H9 (cell line): ENCODE measurements around the gene AKNA. TPM values are rescaled to one million over a fixed set of nuclear protein-coding genes. Genes with fewer than 3 reads are reported as not detected.

Experiments used
- DNase-seq: peaks from one replicate; pipeline ENCODE4 v3.0.0-alpha.2; 2017
- H2AFZ ChIP-seq: one replicate; pipeline ENCODE4 v1.6.1; 2013; ENCODE audit warnings: mild to moderate bottlenecking, low read length, control low read depth, moderate library complexity
- H2AK5ac ChIP-seq: 2 replicates; pipeline ENCODE4 v1.6.1; 2013; ENCODE audit warnings: low read length, control low read depth, mixed read lengths; ENCODE audit not compliant: insufficient read length
- H2BK120ac ChIP-seq: one replicate; pipeline ENCODE4 v1.6.1; 2013; ENCODE audit warnings: low read depth, mild to moderate bottlenecking, low read length, control low read depth, inconsistent platforms; ENCODE audit not compliant: poor library complexity, severe bottlenecking
- H2BK12ac ChIP-seq: 2 replicates; pipeline ENCODE4 v1.6.1; 2013; ENCODE audit warnings: low read length, control low read depth, mixed read lengths, low read depth; ENCODE audit not compliant: insufficient read length
- H2BK15ac ChIP-seq: 2 replicates; pipeline ENCODE4 v1.6.1; 2013; ENCODE audit warnings: low read depth, low read length, control low read depth
- H2BK20ac ChIP-seq: one replicate; pipeline ENCODE4 v1.6.1; 2013; ENCODE audit warnings: low read depth, mild to moderate bottlenecking, low read length, control low read depth, inconsistent platforms; ENCODE audit not compliant: poor library complexity, severe bottlenecking
- H2BK5ac ChIP-seq: 2 replicates; pipeline ENCODE4 v1.6.1; 2013; ENCODE audit warnings: low read length, control low read depth, mixed read lengths; ENCODE audit not compliant: insufficient read length
- H3K14ac ChIP-seq: 2 replicates; pipeline ENCODE4 v1.6.1; 2013; ENCODE audit warnings: low read length, control low read depth; ENCODE audit not compliant: insufficient read depth
- H3K18ac ChIP-seq: 2 replicates; pipeline ENCODE4 v1.6.1; 2013; ENCODE audit warnings: low read depth, mild to moderate bottlenecking, mixed read lengths, low read length, control low read depth; ENCODE audit not compliant: insufficient read length
- H3K23ac ChIP-seq: 2 replicates; pipeline ENCODE4 v1.6.1; 2013; ENCODE audit warnings: low read length, control low read depth, mixed read lengths, low read depth; ENCODE audit not compliant: insufficient read length
- H3K23me2 ChIP-seq: 2 replicates; pipeline ENCODE4 v1.6.1; 2013; ENCODE audit warnings: low read depth, mild to moderate bottlenecking, mixed read lengths, low read length, control low read depth; ENCODE audit not compliant: insufficient read length, poor library complexity, severe bottlenecking
- H3K27ac ChIP-seq: 2 replicates; pipeline ENCODE4 v1.5.1; 2013; ENCODE audit warnings: low read length, control low read depth, mixed read lengths, low read depth; ENCODE audit not compliant: insufficient read length
- H3K27me3 ChIP-seq: 2 replicates; pipeline ENCODE4 v1.6.1; 2013; ENCODE audit warnings: low read length, control low read depth, inconsistent platforms; ENCODE audit not compliant: insufficient read depth
- H3K4ac ChIP-seq: 2 replicates; pipeline ENCODE4 v1.6.1; 2013; ENCODE audit warnings: low read depth, mild to moderate bottlenecking, control low read depth, inconsistent platforms, low read length, moderate library complexity
- H3K4me1 ChIP-seq: 2 replicates; pipeline ENCODE4 v1.6.1; 2013; ENCODE audit warnings: low read length, control low read depth, inconsistent platforms; ENCODE audit not compliant: insufficient read depth
- H3K4me2 ChIP-seq: 2 replicates; pipeline ENCODE4 v1.6.1; 2013; ENCODE audit warnings: low read length, control low read depth, mixed read lengths; ENCODE audit not compliant: insufficient read length, insufficient read depth
- H3K56ac ChIP-seq: 2 replicates; pipeline ENCODE4 v1.6.1; 2013; ENCODE audit warnings: low read depth, mild to moderate bottlenecking, mixed read lengths, low read length, control low read depth; ENCODE audit not compliant: insufficient read length
- H3K79me1 ChIP-seq: 2 replicates; pipeline ENCODE4 v1.6.1; 2013; ENCODE audit warnings: low read depth, mild to moderate bottlenecking, moderate library complexity, low read length, control low read depth, inconsistent platforms; ENCODE audit not compliant: insufficient read depth, poor library complexity, severe bottlenecking
- H3K79me2 ChIP-seq: 2 replicates; pipeline ENCODE4 v1.6.1; 2013; ENCODE audit warnings: low read length, control low read depth, inconsistent platforms; ENCODE audit not compliant: insufficient read depth
- H3K9ac ChIP-seq: 2 replicates; pipeline ENCODE4 v1.6.1; 2013; ENCODE audit warnings: low read length, control low read depth, mixed read lengths; ENCODE audit not compliant: insufficient read length; ENCODE audit errors: extremely low read depth
- H3K9me3 ChIP-seq: one replicate; pipeline ENCODE4 v1.6.1; 2013; ENCODE audit warnings: low read depth, low read length, inconsistent platforms; ENCODE audit not compliant: control insufficient read depth
- H3T11ph ChIP-seq: one replicate; pipeline ENCODE4 v1.6.1; 2013; ENCODE audit warnings: mild to moderate bottlenecking, low read length, control low read depth, inconsistent platforms
- H4K20me1 ChIP-seq: one replicate; pipeline ENCODE4 v1.6.1; 2013; ENCODE audit not compliant: control insufficient read depth, insufficient read length, insufficient read depth
- H4K5ac ChIP-seq: 2 replicates; pipeline ENCODE4 v1.6.1; 2013; ENCODE audit warnings: low read depth, mild to moderate bottlenecking, mixed read lengths, low read length, control low read depth; ENCODE audit not compliant: insufficient read length
- H4K8ac ChIP-seq: replicated peaks from 2 replicates; pipeline ENCODE4 v1.6.1; 2013; ENCODE audit warnings: low read length, control low read depth, mixed read lengths, low read depth; ENCODE audit not compliant: insufficient read length
- H4K91ac ChIP-seq: 2 replicates; pipeline ENCODE4 v1.6.1; 2013; ENCODE audit warnings: low read depth, mild to moderate bottlenecking, moderate library complexity, mixed read lengths, low read length, control low read depth; ENCODE audit not compliant: insufficient read length
- H3K27ac Mint-ChIP-seq, 3 experiments: 2 replicates in 2 of 3; 3 replicates in 1 of 3; pipeline ENCODE4 v1.8.0; 2020 to 2021; ENCODE audit warnings: mixed read lengths in 3 of 3, mild to moderate bottlenecking in 1 of 3, moderate library complexity in 1 of 3
- H3K27me3 Mint-ChIP-seq: 2 replicates; pipeline ENCODE4 v1.8.0; 2021; ENCODE audit warnings: low read depth, mild to moderate bottlenecking, moderate library complexity, mixed read lengths
- H3K36me3 Mint-ChIP-seq, 3 experiments: 2 replicates in 2 of 3; 3 replicates in 1 of 3; pipeline ENCODE4 v1.8.0; 2020 to 2021; ENCODE audit warnings: low read depth in 3 of 3, mixed read lengths in 3 of 3; ENCODE audit not compliant: insufficient read depth in 1 of 3
- H3K4me1 Mint-ChIP-seq, 2 experiments: 2 replicates each; pipeline ENCODE4 v1.8.0; 2020; ENCODE audit warnings: mixed read lengths in 2 of 2
- H3K4me3 Mint-ChIP-seq, 2 experiments: 2 replicates in 1 of 2; 3 replicates in 1 of 2; pipeline ENCODE4 v1.8.0; 2020 to 2021; ENCODE audit warnings: mild to moderate bottlenecking in 2 of 2, mixed read lengths in 2 of 2, moderate library complexity in 1 of 2
- H3K9me3 Mint-ChIP-seq, 2 experiments: 2 replicates in 1 of 2; 3 replicates in 1 of 2; pipeline ENCODE4 v1.8.0; 2020; ENCODE audit warnings: mild to moderate bottlenecking in 2 of 2, mixed read lengths in 2 of 2, moderate library complexity in 1 of 2
- CTCF ChIP-seq: fragments of 200-600 bp; sonication (generic); conservative IDR thresholded peaks from 3 replicates; pipeline ENCODE4 v1.8.0; 2021; ENCODE audit warnings: antibody characterized with exemption, mild to moderate bottlenecking
- WGBS: extraction: QIAGEN DNeasy Blood & Tissue Kit; methylation state at CpG from one replicate; pipeline ENCODE4 v1.1.7; 2013; ENCODE audit warnings: missing lambda C conversion rate, low lambda C conversion rate, mixed read lengths; ENCODE audit not compliant: insufficient read length; ENCODE audit errors: extremely low coverage; 5-methylcytosine and 5-hydroxymethylcytosine counted together
- total RNA-seq: library from RNA; stranded (reverse); gene quantifications from 2 replicates; pipeline ENCODE4 v1.2.1, GENCODE V29; 2021

AKNA gene
- total RNA-seq, 1 experiment from 2014 or later: 19.7 TPM

- H3K27ac ChIP-seq: peak overlapping the region; percentile 3
- no peaks in the 10 kb centered on the region for H3K9me3 Mint-ChIP-seq
- H3K4me1 Mint-ChIP-seq: peaks cover 43 to 48% of the 10 kb centered on the region in 2 experiments
These were observed 17.4 kb downstream of the AKNA start for GRCh38 chr9:114370251-114370967.

More at GRCh38 chr9:114370251-114370967, 17.4 kb downstream of the AKNA start:
- Histone ChIP-seq H3K27me3 (no peaks in the 10 kb centered on the region), H3K23ac (no peak overlapping the region), H2BK120ac (no peak overlapping the region), H3K4ac (no peak overlapping the region), H2AFZ (no peak overlapping the region), H3K79me2 (0 out of 2 replicates have a peak, but pooled peaks cover 3% of the 10 kb centered on the region), H2BK20ac (no peak overlapping the region), H2BK15ac (no peak overlapping the region), H2AK5ac (no peak overlapping the region), H4K91ac (no peak overlapping the region), H3K23me2 (peaks cover 5% of the 10 kb centered on the region), H3K79me1 (no peaks in the 10 kb centered on the region), H4K20me1 (no peaks in the 10 kb centered on the region), H3K4me1 (peaks cover 13% of the 10 kb centered on the region), H4K5ac (no peak overlapping the region), H3K18ac (no peak overlapping the region), H3K14ac (peak overlapping the region; percentile 27; the same call in 1 of the 2 replicates), H3T11ph (no peak overlapping the region), H2BK5ac (no peak overlapping the region), H4K8ac (no peak overlapping the region), H3K9me3 (no peaks in the 10 kb centered on the region), H3K56ac (no peak overlapping the region), H3K9ac (no peak overlapping the region), H3K4me2 (peak overlapping the region; percentile 52), H2BK12ac (no peak overlapping the region)
- no peak for TF ChIP-seq CTCF
- peaks cover 16 to 28% (median 16%) of the 10 kb centered on the region in 3 experiments for H3K36me3 Mint-ChIP-seq
- peak; percentile 74 for DNase-seq
- H3K27me3 Mint-ChIP-seq: no peaks in the 10 kb centered on the region
- peak overlapping the region; percentile 28 to 61 for H3K4me3 Mint-ChIP-seq
- H3K27ac Mint-ChIP-seq: peak overlapping the region; percentile 87 to 99 (median 95)
- no CpG with 5 or more reads among the region's 6 CpGs for WGBS
